HEK293 (cell line): ENCODE measurements around the gene ZNF24.

Experiments used
- EGR2 ChIP-seq: fragments of 450-650 bp; formaldehyde crosslinking; IDR thresholded peaks from 2 replicates; pipeline ENCODE4 v1.5.1; 2016; ENCODE audit warnings: low read depth, missing biosample characterization, missing genetic modification characterization
- GLI4 ChIP-seq: fragments of 450-650 bp; formaldehyde crosslinking; IDR thresholded peaks from 2 replicates; pipeline ENCODE4 v1.5.1; 2016; ENCODE audit warnings: missing biosample characterization, missing genetic modification characterization
- GLIS1 ChIP-seq: fragments of 450-650 bp; formaldehyde crosslinking; IDR thresholded peaks from 2 replicates; pipeline ENCODE4 v1.5.1; 2016; ENCODE audit warnings: missing biosample characterization, missing genetic modification characterization
- GLIS2 ChIP-seq: fragments of 450-650 bp; formaldehyde crosslinking; IDR thresholded peaks from 2 replicates; pipeline ENCODE4 v1.5.1; 2016; ENCODE audit warnings: missing biosample characterization, missing genetic modification characterization
- HOXA7 ChIP-seq: sonication (generic); formaldehyde crosslinking; IDR thresholded peaks from 2 replicates; pipeline ENCODE4 v1.8.1; 2022; ENCODE audit warnings: missing genetic modification reagents, borderline replicate concordance
- KLF16 ChIP-seq: fragments of 450-650 bp; formaldehyde crosslinking; IDR thresholded peaks from 2 replicates; pipeline ENCODE4 v1.5.1; 2017; ENCODE audit warnings: missing biosample characterization, missing genetic modification characterization
- KLF9 ChIP-seq: fragments of 450-650 bp; formaldehyde crosslinking; IDR thresholded peaks from 2 replicates; pipeline ENCODE4 v1.5.1; 2016; ENCODE audit warnings: missing biosample characterization, missing genetic modification characterization, low read depth
- PRDM10 ChIP-seq: fragments of 450-650 bp; formaldehyde crosslinking; IDR thresholded peaks from 2 replicates; pipeline ENCODE4 v1.5.1; 2016; ENCODE audit warnings: missing biosample characterization, missing genetic modification characterization
- TRIM28 ChIP-seq: IDR thresholded peaks from 2 replicates; pipeline ENCODE4 v1.6.1; 2011; ENCODE audit warnings: low read length, control low read depth, borderline replicate concordance
- ZBTB48 ChIP-seq: fragments of 450-650 bp; formaldehyde crosslinking; IDR thresholded peaks from 2 replicates; pipeline ENCODE4 v1.5.1; 2016; ENCODE audit warnings: missing biosample characterization, missing genetic modification characterization
- ZFP69B ChIP-seq: fragments of 450-650 bp; formaldehyde crosslinking; IDR thresholded peaks from 2 replicates; pipeline ENCODE4 v1.5.1; 2016; ENCODE audit warnings: missing biosample characterization, missing genetic modification characterization
- ZNF114 ChIP-seq: fragments of 450-650 bp; formaldehyde crosslinking; IDR thresholded peaks from 2 replicates; pipeline ENCODE4 v1.5.0; 2017; ENCODE audit warnings: missing biosample characterization, missing genetic modification characterization
- ZNF132 ChIP-seq: fragments of 450-650 bp; formaldehyde crosslinking; IDR thresholded peaks from 2 replicates; pipeline ENCODE4 v1.5.1; 2017; ENCODE audit warnings: missing biosample characterization, missing genetic modification characterization, borderline replicate concordance
- ZNF138 ChIP-seq: fragments of 450-650 bp; formaldehyde crosslinking; IDR thresholded peaks from 2 replicates; pipeline ENCODE4 v1.5.1; 2016; ENCODE audit warnings: missing biosample characterization, missing genetic modification characterization, borderline replicate concordance
- ZNF148 ChIP-seq: fragments of 450-650 bp; formaldehyde crosslinking; IDR thresholded peaks from 2 replicates; pipeline ENCODE4 v1.5.0; 2017; ENCODE audit warnings: missing biosample characterization, missing genetic modification characterization, borderline replicate concordance
- ZNF19 ChIP-seq: fragments of 450-650 bp; formaldehyde crosslinking; IDR thresholded peaks from 2 replicates; pipeline ENCODE4; 2016; ENCODE audit warnings: missing biosample characterization, missing genetic modification characterization, low read depth
- ZNF211 ChIP-seq: fragments of 450-650 bp; formaldehyde crosslinking; IDR thresholded peaks from 2 replicates; pipeline ENCODE4 v1.5.1; 2016; ENCODE audit warnings: low read depth, missing biosample characterization, missing genetic modification characterization
- ZNF350 ChIP-seq: fragments of 450-650 bp; formaldehyde crosslinking; IDR thresholded peaks from 2 replicates; pipeline ENCODE4 v1.5.0; 2017; ENCODE audit warnings: missing biosample characterization, mild to moderate bottlenecking, missing genetic modification characterization
- ZNF48 ChIP-seq: fragments of 450-650 bp; formaldehyde crosslinking; IDR thresholded peaks from 2 replicates; pipeline ENCODE4 v1.5.1; 2016; ENCODE audit warnings: missing biosample characterization, missing genetic modification characterization
- ZNF530 ChIP-seq: fragments of 450-650 bp; formaldehyde crosslinking; IDR thresholded peaks from 2 replicates; pipeline ENCODE4 v1.5.1; 2016; ENCODE audit warnings: low read depth, missing biosample characterization, missing genetic modification characterization
- ZNF544 ChIP-seq: fragments of 450-650 bp; formaldehyde crosslinking; IDR thresholded peaks from 2 replicates; pipeline ENCODE4 v1.5.0; 2017; ENCODE audit warnings: missing biosample characterization, missing genetic modification characterization
- ZNF561 ChIP-seq: fragments of 450-650 bp; IDR thresholded peaks from 2 replicates; pipeline ENCODE4 v1.5.1; 2018; ENCODE audit warnings: missing biosample characterization, missing genetic modification characterization, borderline replicate concordance
- ZNF626 ChIP-seq: fragments of 450-650 bp; sonication (Bioruptor Pico); formaldehyde crosslinking; IDR thresholded peaks from 2 replicates; pipeline ENCODE4 v1.5.1; 2018; ENCODE audit warnings: missing biosample characterization, missing genetic modification characterization, inconsistent platforms
- ZNF677 ChIP-seq: fragments of 450-650 bp; IDR thresholded peaks from 2 replicates; pipeline ENCODE4 v1.5.0; 2018; ENCODE audit warnings: missing biosample characterization, mild to moderate bottlenecking, missing genetic modification characterization, moderate library complexity
- TF ChIP-seq, protein P1 (sequence below): fragments of 450-650 bp; formaldehyde crosslinking; IDR thresholded peaks from 2 replicates; pipeline ENCODE4 v1.5.1; 2016; ENCODE audit warnings: missing biosample characterization, missing genetic modification characterization
- TF ChIP-seq, protein P2 (sequence below): fragments of 450-650 bp; IDR thresholded peaks from 2 replicates; pipeline ENCODE4 v1.5.1; 2018; ENCODE audit warnings: missing biosample characterization, mild to moderate bottlenecking, missing genetic modification characterization
- TF ChIP-seq, protein P3 (sequence below): IDR thresholded peaks from 2 replicates; pipeline ENCODE4 v1.6.1; 2011; ENCODE audit warnings: mild to moderate bottlenecking, low read depth, low read length, borderline replicate concordance
- TF ChIP-seq, protein P4 (sequence below): fragments of 450-650 bp; formaldehyde crosslinking; IDR thresholded peaks from 2 replicates; pipeline ENCODE4 v1.5.1; 2017; ENCODE audit warnings: missing biosample characterization, missing genetic modification characterization

The ZNF24 gene

DNA sequence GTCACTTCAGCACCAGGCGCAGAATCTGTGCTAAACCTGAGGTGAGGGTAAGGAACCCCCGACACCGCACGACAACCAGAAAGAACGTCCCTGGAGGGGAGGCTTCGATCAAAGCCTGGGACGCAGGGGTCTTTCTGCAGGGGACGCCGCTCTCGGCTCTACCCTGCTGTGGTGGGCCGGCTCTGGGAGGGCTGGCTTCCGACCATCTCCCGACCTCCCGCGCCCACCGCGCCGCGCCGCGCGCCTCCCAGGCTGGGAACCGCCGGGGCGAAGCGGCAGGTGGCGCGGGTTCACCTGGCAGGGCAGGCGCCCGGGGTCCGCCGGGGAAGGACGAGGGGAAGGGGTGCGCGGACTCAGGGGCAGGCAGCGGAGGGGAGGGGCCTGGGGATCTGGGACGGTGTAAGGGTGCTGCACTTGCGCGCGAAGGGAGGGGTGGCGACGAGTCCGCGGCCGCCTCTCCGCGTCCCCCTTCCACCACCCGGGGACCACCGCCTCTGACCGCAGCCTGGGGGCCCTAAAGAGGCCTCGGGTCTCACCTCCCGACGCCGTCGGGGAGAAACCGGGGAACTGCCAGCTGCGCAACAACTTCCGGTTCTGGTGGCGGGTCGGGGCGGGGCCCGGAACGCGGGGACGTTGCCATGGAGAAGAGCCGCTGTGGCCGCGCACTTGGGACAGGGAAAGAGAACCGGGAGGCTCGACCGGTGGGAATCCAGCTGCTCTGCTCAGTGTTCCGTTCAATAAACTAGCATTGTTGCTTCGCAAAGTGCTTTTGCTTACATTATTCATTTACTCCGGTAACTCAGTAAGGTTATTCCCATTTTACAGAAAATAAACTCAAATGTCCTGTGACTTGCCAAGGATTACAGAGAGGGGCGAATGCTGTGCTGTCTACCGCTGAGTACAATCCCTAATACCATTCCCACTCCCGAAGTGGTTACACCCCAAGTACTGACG, 32.8 kb upstream of the ZNF24 start, which contains the start of gene ZNF396 (continued):
- TF ChIP-seq ZNF114 (tag by site-specific recombination), result no peak
- TF ChIP-seq HOXA7, result no peak
- no peak for TF ChIP-seq ZNF19 (tag by site-specific recombination)
- no peak for TF ChIP-seq ZNF350 (tag by site-specific recombination)
- no peak for TF ChIP-seq ZNF132 (tag by site-specific recombination)
- TF ChIP-seq GLIS2 (tag by site-specific recombination), result peak; percentile 68
- TF ChIP-seq GLI4 (tag by site-specific recombination), result no peak
- TF ChIP-seq ZNF626, result no peak
- TF ChIP-seq KLF16 (tag by site-specific recombination), result peak; percentile 73
- TF ChIP-seq, protein P1, sequence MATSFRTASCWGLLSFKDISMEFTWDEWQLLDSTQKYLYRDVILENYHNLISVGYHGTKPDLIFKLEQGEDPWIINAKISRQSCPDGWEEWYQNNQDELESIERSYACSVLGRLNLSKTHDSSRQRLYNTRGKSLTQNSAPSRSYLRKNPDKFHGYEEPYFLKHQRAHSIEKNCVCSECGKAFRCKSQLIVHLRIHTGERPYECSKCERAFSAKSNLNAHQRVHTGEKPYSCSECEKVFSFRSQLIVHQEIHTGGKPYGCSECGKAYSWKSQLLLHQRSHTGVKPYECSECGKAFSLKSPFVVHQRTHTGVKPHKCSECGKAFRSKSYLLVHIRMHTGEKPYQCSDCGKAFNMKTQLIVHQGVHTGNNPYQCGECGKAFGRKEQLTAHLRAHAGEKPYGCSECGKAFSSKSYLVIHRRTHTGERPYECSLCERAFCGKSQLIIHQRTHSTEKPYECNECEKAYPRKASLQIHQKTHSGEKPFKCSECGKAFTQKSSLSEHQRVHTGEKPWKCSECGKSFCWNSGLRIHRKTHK, result no peak
- TF ChIP-seq ZNF211 (tag by site-specific recombination), result no peak
- TF ChIP-seq EGR2 (tag by site-specific recombination), result no peak
- TF ChIP-seq ZNF677 (tag by site-specific recombination), result no peak
- TF ChIP-seq, protein P2, sequence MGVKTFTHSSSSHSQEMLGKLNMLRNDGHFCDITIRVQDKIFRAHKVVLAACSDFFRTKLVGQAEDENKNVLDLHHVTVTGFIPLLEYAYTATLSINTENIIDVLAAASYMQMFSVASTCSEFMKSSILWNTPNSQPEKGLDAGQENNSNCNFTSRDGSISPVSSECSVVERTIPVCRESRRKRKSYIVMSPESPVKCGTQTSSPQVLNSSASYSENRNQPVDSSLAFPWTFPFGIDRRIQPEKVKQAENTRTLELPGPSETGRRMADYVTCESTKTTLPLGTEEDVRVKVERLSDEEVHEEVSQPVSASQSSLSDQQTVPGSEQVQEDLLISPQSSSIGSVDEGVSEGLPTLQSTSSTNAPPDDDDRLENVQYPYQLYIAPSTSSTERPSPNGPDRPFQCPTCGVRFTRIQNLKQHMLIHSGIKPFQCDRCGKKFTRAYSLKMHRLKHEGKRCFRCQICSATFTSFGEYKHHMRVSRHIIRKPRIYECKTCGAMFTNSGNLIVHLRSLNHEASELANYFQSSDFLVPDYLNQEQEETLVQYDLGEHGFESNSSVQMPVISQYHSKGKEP (tag by site-specific recombination), result no peak
- TF ChIP-seq ZNF544, result no peak
- TF ChIP-seq ZNF48 (tag by site-specific recombination), result no peak
- no peak for TF ChIP-seq ZNF138 (tag by site-specific recombination)
- peak; percentile 57 for TF ChIP-seq PRDM10 (tag by site-specific recombination)
- no peak for TF ChIP-seq ZNF530 (tag by site-specific recombination)
- no peak for TF ChIP-seq TRIM28
- TF ChIP-seq, protein P3, sequence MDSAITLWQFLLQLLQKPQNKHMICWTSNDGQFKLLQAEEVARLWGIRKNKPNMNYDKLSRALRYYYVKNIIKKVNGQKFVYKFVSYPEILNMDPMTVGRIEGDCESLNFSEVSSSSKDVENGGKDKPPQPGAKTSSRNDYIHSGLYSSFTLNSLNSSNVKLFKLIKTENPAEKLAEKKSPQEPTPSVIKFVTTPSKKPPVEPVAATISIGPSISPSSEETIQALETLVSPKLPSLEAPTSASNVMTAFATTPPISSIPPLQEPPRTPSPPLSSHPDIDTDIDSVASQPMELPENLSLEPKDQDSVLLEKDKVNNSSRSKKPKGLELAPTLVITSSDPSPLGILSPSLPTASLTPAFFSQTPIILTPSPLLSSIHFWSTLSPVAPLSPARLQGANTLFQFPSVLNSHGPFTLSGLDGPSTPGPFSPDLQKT, result no peak
- TF ChIP-seq GLIS1 (tag by site-specific recombination), result 0 out of 2 replicates have a peak, but pooled peaks have one; percentile 25
- TF ChIP-seq ZBTB48 (tag by site-specific recombination), result 0 out of 2 replicates have a peak, but pooled peaks have one; percentile 54
- TF ChIP-seq, protein P4, sequence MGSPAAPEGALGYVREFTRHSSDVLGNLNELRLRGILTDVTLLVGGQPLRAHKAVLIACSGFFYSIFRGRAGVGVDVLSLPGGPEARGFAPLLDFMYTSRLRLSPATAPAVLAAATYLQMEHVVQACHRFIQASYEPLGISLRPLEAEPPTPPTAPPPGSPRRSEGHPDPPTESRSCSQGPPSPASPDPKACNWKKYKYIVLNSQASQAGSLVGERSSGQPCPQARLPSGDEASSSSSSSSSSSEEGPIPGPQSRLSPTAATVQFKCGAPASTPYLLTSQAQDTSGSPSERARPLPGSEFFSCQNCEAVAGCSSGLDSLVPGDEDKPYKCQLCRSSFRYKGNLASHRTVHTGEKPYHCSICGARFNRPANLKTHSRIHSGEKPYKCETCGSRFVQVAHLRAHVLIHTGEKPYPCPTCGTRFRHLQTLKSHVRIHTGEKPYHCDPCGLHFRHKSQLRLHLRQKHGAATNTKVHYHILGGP (tag by site-specific recombination), result no peak
- no peak for TF ChIP-seq ZNF561 (tag by site-specific recombination)
- TF ChIP-seq ZNF148 (tag by site-specific recombination), result no peak
- peak; percentile 59 for TF ChIP-seq KLF9 (tag by site-specific recombination)
- no peak for TF ChIP-seq ZFP69B
